GM23338 (cell line): ENCODE results near the gene CPXM1. TPM values are rescaled to one million over a fixed set of nuclear protein-coding genes. Genes with fewer than 3 reads are reported as not detected.

ENCODE experiments used
- ATAC-seq: fragments of 200-7000 bp; cut with Tn5 transposase; 3 replicates; pipeline ENCODE4 v1.9.1; 2020
- DNase-seq: peaks from one replicate; pipeline ENCODE4 v3.0.0-alpha.2; 2015; ENCODE audit warnings: low spot score
- H2AFZ ChIP-seq: fragments of 200-600 bp; sonication (generic); 2 replicates; pipeline ENCODE4 v1.8.0; 2016; ENCODE audit warnings: antibody characterized with exemption, mild to moderate bottlenecking, moderate library complexity
- H3F3A ChIP-seq: fragments of 200-600 bp; sonication (generic); replicated peaks from 2 replicates; pipeline ENCODE4 v1.8.0; 2017; ENCODE audit warnings: antibody characterized with exemption, mixed run types, low read depth
- H3K27ac ChIP-seq: fragments of 200-600 bp; sonication (generic); 2 replicates; pipeline ENCODE4 v1.6.1; 2016; ENCODE audit warnings: low read depth
- H3K27me3 ChIP-seq: fragments of 200-600 bp; sonication (generic); 2 replicates; pipeline ENCODE4 v1.8.0; 2016; ENCODE audit warnings: mild to moderate bottlenecking, mixed run types, moderate library complexity; ENCODE audit not compliant: insufficient read depth
- H3K36me3 ChIP-seq: fragments of 200-600 bp; sonication (generic); 2 replicates; pipeline ENCODE4 v1.8.0; 2016; ENCODE audit warnings: mild to moderate bottlenecking; ENCODE audit not compliant: insufficient read depth
- H3K4me1 ChIP-seq: fragments of 200-600 bp; sonication (generic); 2 replicates; pipeline ENCODE4 v1.8.0; 2016; ENCODE audit warnings: mild to moderate bottlenecking, moderate library complexity; ENCODE audit not compliant: insufficient read depth
- H3K4me2 ChIP-seq: fragments of 200-600 bp; sonication (generic); 2 replicates; pipeline ENCODE4 v1.7.1; 2017; ENCODE audit warnings: mixed run types
- H3K4me3 ChIP-seq: fragments of 200-600 bp; sonication (generic); 2 replicates; pipeline ENCODE4 v1.6.1; 2016; ENCODE audit warnings: mixed run types
- H3K79me2 ChIP-seq: fragments of 200-600 bp; sonication (generic); replicated peaks from 2 replicates; pipeline ENCODE4 v1.8.0; 2017; ENCODE audit warnings: mild to moderate bottlenecking; ENCODE audit not compliant: insufficient read depth
- H3K9me2 ChIP-seq: fragments of 200-600 bp; sonication (generic); 2 replicates; pipeline ENCODE4 v1.8.0; 2017; ENCODE audit not compliant: insufficient read depth
- H4K20me1 ChIP-seq: fragments of 200-600 bp; sonication (generic); replicated peaks from 2 replicates; pipeline ENCODE4 v1.8.0; 2017; ENCODE audit warnings: mild to moderate bottlenecking; ENCODE audit not compliant: insufficient read depth
- H3K27ac Mint-ChIP-seq: 2 replicates; pipeline ENCODE4 v1.8.0; 2020; ENCODE audit warnings: inconsistent platforms, mild to moderate bottlenecking, moderate library complexity, mixed read lengths
- H3K27me3 Mint-ChIP-seq: 3 replicates; pipeline ENCODE4 v1.8.0; 2022; ENCODE audit warnings: low read depth, mild to moderate bottlenecking, moderate library complexity, mixed read lengths, inconsistent platforms; ENCODE audit not compliant: insufficient read depth, poor library complexity
- H3K36me3 Mint-ChIP-seq: 3 replicates; pipeline ENCODE4 v1.8.0; 2021; ENCODE audit warnings: low read depth, mild to moderate bottlenecking, inconsistent platforms, moderate library complexity, mixed read lengths
- H3K4me1 Mint-ChIP-seq: 3 replicates; pipeline ENCODE4 v1.8.0; 2020; ENCODE audit warnings: mild to moderate bottlenecking, inconsistent platforms, mixed read lengths
- H3K4me3 Mint-ChIP-seq: 3 replicates; pipeline ENCODE4 v1.8.0; 2021; ENCODE audit warnings: moderate library complexity, mild to moderate bottlenecking, inconsistent platforms, mixed read lengths
- H3K9me3 Mint-ChIP-seq: 3 replicates; pipeline ENCODE4 v1.8.0; 2020; ENCODE audit warnings: moderate library complexity, mild to moderate bottlenecking, inconsistent platforms, mixed read lengths
- CREB1 ChIP-seq: fragments of 250-450 bp; sonication (Bioruptor Pico); IDR thresholded peaks from 2 replicates; pipeline ENCODE4 v1.5.0; 2020; ENCODE audit warnings: low read depth, mild to moderate bottlenecking, moderate library complexity
- CTCF ChIP-seq, 2 experiments: fragments of 200-600 bp in 1 of 2; sonication (generic) in 1 of 2; conservative IDR thresholded peaks; 2 replicates each; pipeline versions ENCODE4 v1.5.1 to v1.6.1; 2016 to 2017; ENCODE audit warnings: antibody characterized with exemption in 2 of 2, low read depth in 2 of 2, mild to moderate bottlenecking in 2 of 2, moderate library complexity in 1 of 2
- EZH2 ChIP-seq: fragments of 200-600 bp; sonication (generic); IDR thresholded peaks from one replicate; pipeline ENCODE4 v1.8.0; 2017; ENCODE audit warnings: antibody characterized with exemption, mild to moderate bottlenecking, low read depth; ENCODE audit not compliant: unreplicated experiment
- EZH2phosphoT487 ChIP-seq: fragments of 200-600 bp; sonication (generic); IDR thresholded peaks from one replicate; pipeline ENCODE4 v1.8.1; 2018; ENCODE audit warnings: antibody characterized with exemption; ENCODE audit not compliant: unreplicated experiment
- JUNB ChIP-seq: IDR thresholded peaks from one replicate; pipeline ENCODE4 v1.6.1; 2016; ENCODE audit warnings: antibody characterized with exemption; ENCODE audit not compliant: unreplicated experiment
- NANOG ChIP-seq: IDR thresholded peaks from 2 replicates; pipeline ENCODE4 v1.6.1; 2016; ENCODE audit warnings: antibody characterized with exemption, borderline replicate concordance
- POLR2AphosphoS5 ChIP-seq: IDR thresholded peaks from 2 replicates; pipeline ENCODE4 v1.6.1; 2016; ENCODE audit warnings: antibody characterized with exemption, low read depth
- STAT1 ChIP-seq: IDR thresholded peaks from one replicate; pipeline ENCODE4 v1.6.1; 2016; ENCODE audit warnings: antibody characterized with exemption; ENCODE audit not compliant: unreplicated experiment
- ZNF114 ChIP-seq: fragments of 250-450 bp; sonication (Bioruptor Pico); IDR thresholded peaks from 2 replicates; pipeline ENCODE4 v1.5.0; 2020; ENCODE audit warnings: mild to moderate bottlenecking, moderate library complexity
- ZNF331 ChIP-seq: fragments of 250-450 bp; sonication (Bioruptor Pico); IDR thresholded peaks from 2 replicates; pipeline ENCODE4 v1.5.0; 2020; ENCODE audit warnings: low read depth, mild to moderate bottlenecking, moderate library complexity
- ZNF462 ChIP-seq: fragments of 250-450 bp; sonication (Bioruptor Pico); IDR thresholded peaks from 2 replicates; pipeline ENCODE4 v1.5.0; 2020; ENCODE audit warnings: mild to moderate bottlenecking, moderate library complexity
- polyA plus RNA-seq: library from polyadenylated mRNA; unstranded; fragments of >200 nt; fragmentation: Nextera tagmentation; extraction: Ambion mirVana; gene quantifications from 2 replicates; pipeline ENCODE4 v1.2.1, GENCODE V29; 2016
- total RNA-seq: library from RNA; depleted of rRNA; stranded (reverse); fragments of >200 nt; shearing (Covaris generic); gene quantifications from 2 replicates; pipeline ENCODE4 v1.2.3, GENCODE V29; 2014
- TF ChIP-seq, protein P1 (sequence below): IDR thresholded peaks from one replicate; pipeline ENCODE4 v1.6.1; 2018; ENCODE audit warnings: antibody characterized with exemption; ENCODE audit not compliant: unreplicated experiment
- TF ChIP-seq, protein P2 (sequence below): IDR thresholded peaks from 2 replicates; pipeline ENCODE4 v1.6.1; 2016; ENCODE audit warnings: antibody characterized with exemption

CPXM1 gene
- total and polyA plus RNA-seq, 2 experiments from 2014 or later, result 17.0 to 29.3 TPM

DNA sequence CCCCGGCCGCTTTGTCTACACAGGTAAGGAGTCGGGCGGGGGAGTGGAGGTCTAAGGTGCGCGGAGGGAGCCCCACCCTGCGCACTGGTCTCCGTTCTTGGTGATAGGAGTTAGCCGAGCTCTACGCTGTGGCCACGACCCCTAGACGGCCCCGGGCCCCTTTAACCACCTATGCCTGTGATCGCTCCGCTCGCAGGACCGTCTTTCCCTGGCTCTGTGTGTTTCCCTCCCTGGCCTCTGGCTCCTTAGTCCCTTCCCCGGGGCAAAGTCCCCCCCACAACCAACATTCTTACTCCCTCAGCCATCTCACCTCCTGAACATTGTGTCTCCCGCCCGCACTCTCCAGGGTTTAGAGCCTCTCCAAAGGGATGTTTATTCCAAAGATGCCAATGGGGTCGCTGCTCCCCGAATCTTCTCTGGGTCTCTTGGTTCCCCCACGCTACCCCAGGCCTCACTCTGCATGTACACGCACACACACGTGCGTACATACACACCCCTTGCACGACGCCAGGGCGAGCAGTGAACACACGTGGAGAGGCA is 50.4 kb downstream of the CPXM1 start:
- Histone ChIP-seq H3K4me2 (peak overlapping the region; percentile 84), H3K27me3 (peaks cover 100% of the 10 kb centered on the region), H3K36me3 (no peaks in the 10 kb centered on the region), H3K4me1 (peaks cover 29% of the 10 kb centered on the region), H4K20me1 (peaks cover 4% of the 10 kb centered on the region; the same call in 1 of the 2 replicates), H3F3A (no peaks in the 10 kb centered on the region; the same call in 1 of the 2 replicates), H2AFZ (peak overlapping the region; percentile 93), H3K4me3 (peak overlapping the region; percentile 62), H3K79me2 (no peaks in the 10 kb centered on the region), H3K27ac (no peak overlapping the region), H3K9me2 (no peaks in the 10 kb centered on the region)
- H3K9me3 Mint-ChIP-seq, result no peaks in the 10 kb centered on the region
- TF ChIP-seq STAT1 (no peak), CTCF (conservative IDR thresholded peaks at IDR 0.05; ENCODE audit: low read depth in 2 of 2) (no peak), NANOG (no peak), JUNB (no peak), EZH2 (no peak), CREB1 (CRISPR knock-in tag) (no peak), POLR2AphosphoS5 (no peak), ZNF114 (CRISPR knock-in tag) (no peak), ZNF462 (CRISPR knock-in tag) (no peak), ZNF331 (CRISPR knock-in tag) (no peak), EZH2phosphoT487 (no peak)
- TF ChIP-seq, protein P1, sequence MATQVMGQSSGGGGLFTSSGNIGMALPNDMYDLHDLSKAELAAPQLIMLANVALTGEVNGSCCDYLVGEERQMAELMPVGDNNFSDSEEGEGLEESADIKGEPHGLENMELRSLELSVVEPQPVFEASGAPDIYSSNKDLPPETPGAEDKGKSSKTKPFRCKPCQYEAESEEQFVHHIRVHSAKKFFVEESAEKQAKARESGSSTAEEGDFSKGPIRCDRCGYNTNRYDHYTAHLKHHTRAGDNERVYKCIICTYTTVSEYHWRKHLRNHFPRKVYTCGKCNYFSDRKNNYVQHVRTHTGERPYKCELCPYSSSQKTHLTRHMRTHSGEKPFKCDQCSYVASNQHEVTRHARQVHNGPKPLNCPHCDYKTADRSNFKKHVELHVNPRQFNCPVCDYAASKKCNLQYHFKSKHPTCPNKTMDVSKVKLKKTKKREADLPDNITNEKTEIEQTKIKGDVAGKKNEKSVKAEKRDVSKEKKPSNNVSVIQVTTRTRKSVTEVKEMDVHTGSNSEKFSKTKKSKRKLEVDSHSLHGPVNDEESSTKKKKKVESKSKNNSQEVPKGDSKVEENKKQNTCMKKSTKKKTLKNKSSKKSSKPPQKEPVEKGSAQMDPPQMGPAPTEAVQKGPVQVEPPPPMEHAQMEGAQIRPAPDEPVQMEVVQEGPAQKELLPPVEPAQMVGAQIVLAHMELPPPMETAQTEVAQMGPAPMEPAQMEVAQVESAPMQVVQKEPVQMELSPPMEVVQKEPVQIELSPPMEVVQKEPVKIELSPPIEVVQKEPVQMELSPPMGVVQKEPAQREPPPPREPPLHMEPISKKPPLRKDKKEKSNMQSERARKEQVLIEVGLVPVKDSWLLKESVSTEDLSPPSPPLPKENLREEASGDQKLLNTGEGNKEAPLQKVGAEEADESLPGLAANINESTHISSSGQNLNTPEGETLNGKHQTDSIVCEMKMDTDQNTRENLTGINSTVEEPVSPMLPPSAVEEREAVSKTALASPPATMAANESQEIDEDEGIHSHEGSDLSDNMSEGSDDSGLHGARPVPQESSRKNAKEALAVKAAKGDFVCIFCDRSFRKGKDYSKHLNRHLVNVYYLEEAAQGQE, result no peak
- TF ChIP-seq, protein P2, sequence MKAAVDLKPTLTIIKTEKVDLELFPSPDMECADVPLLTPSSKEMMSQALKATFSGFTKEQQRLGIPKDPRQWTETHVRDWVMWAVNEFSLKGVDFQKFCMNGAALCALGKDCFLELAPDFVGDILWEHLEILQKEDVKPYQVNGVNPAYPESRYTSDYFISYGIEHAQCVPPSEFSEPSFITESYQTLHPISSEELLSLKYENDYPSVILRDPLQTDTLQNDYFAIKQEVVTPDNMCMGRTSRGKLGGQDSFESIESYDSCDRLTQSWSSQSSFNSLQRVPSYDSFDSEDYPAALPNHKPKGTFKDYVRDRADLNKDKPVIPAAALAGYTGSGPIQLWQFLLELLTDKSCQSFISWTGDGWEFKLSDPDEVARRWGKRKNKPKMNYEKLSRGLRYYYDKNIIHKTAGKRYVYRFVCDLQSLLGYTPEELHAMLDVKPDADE, result no peak
- ATAC-seq, result peak; percentile 6
- H3K36me3 Mint-ChIP-seq, result no peaks in the 10 kb centered on the region; the same call in 2 of the 3 replicates
- no peak overlapping the region for H3K27ac Mint-ChIP-seq
- peak overlapping the region; percentile 65 for H3K4me3 Mint-ChIP-seq
- DNase-seq, result peak; percentile 55
- H3K27me3 Mint-ChIP-seq, result peaks cover 71% of the 10 kb centered on the region
- peaks cover 30% of the 10 kb centered on the region for H3K4me1 Mint-ChIP-seq
